T-cell (primary cell): ENCODE data around the gene RAB3D. TPM values are rescaled to one million over a fixed set of nuclear protein-coding genes. Genes with fewer than 3 reads are reported as not detected.
"Not testable (repeated sequence)": the region's sequence is repeated elsewhere in the genome, so short reads cannot be mapped to it uniquely, and the experiment has no call there.

Experiments used
- ATAC-seq, 4 experiments: fragments of 200-7000 bp in 3 of 4; fragments of 150-1000 bp in 1 of 4; cut with Tn5 transposase; replicated peaks in 1 of 4; 1 replicate in 3 of 4; 2 replicates in 1 of 4; pipeline ENCODE4 v1.10.0; 2021; ENCODE audit warnings: moderate library complexity in 3 of 4, mild to moderate bottlenecking in 2 of 4, moderate number of reproducible peaks in 1 of 4
- CTCF ChIA-PET, 2 donors: fragments of 300-600 bp; sonication (Branson Sonifier 250); formaldehyde crosslinking; loops; one replicate each; lab custom pipeline; 2022; ENCODE audit warnings: antibody characterized with exemption in 2 of 2; lab: Charles Lee
- POLR2A ChIA-PET, 2 donors: fragments of 300-600 bp; sonication (Branson Sonifier 250); formaldehyde crosslinking; loops; one replicate each; lab custom pipeline; 2022; ENCODE audit warnings: antibody characterized with exemption in 2 of 2; lab: Charles Lee
- DNase-seq, 35 experiments: peaks; one replicate each; pipeline versions ENCODE4 v3.0.0 to v3.0.0-alpha.2; 2013 to 2023
- H3K27ac ChIP-seq: one replicate; pipeline ENCODE4 v1.5.1; 2013; ENCODE audit warnings: low read length
- H3K27me3 ChIP-seq, 2 experiments: replicated peaks in 1 of 2; 1 replicate in 1 of 2; 2 replicates in 1 of 2; pipeline versions ENCODE4 v1.6.1 to v1.7.0; 2013; ENCODE audit warnings: low read length in 1 of 2, mixed read lengths in 1 of 2; ENCODE audit not compliant: control insufficient read depth in 2 of 2, insufficient read depth in 2 of 2; ENCODE audit errors: extremely low read depth in 1 of 2
- H3K36me3 ChIP-seq, 2 donors: 1 replicate in 1 of 2; 2 replicates in 1 of 2; pipeline versions ENCODE4 v1.6.1 to v1.7.0; 2013; ENCODE audit warnings: low read length in 1 of 2; ENCODE audit not compliant: control insufficient read depth in 2 of 2, insufficient read depth in 1 of 2; ENCODE audit errors: extremely low read depth in 1 of 2
- H3K4me1 ChIP-seq, 2 experiments: 1 replicate in 1 of 2; 2 replicates in 1 of 2; pipeline versions ENCODE4 v1.6.1 to v1.7.0; 2013; ENCODE audit warnings: low read length in 2 of 2, mixed read lengths in 1 of 2; ENCODE audit not compliant: insufficient read depth in 2 of 2, control insufficient read depth in 1 of 2; ENCODE audit errors: extremely low read depth in 1 of 2
- H3K4me3 ChIP-seq, 2 donors: 1 replicate in 1 of 2; 2 replicates in 1 of 2; pipeline versions ENCODE4 v1.5.1 to v1.7.0; 2013; ENCODE audit warnings: mild to moderate bottlenecking in 2 of 2, low read length in 1 of 2, moderate library complexity in 1 of 2; ENCODE audit not compliant: control insufficient read depth in 1 of 2; ENCODE audit errors: extremely low read depth in 1 of 2
- H3K9me3 ChIP-seq: 2 replicates; pipeline ENCODE4 v1.7.0; 2013
- H3K27ac Mint-ChIP-seq, 2 donors: one replicate each; pipeline ENCODE4 v1.8.0; 2020 to 2021; ENCODE audit warnings: mild to moderate bottlenecking in 2 of 2, mixed read lengths in 2 of 2
- H3K27me3 Mint-ChIP-seq, 2 donors: one replicate each; pipeline ENCODE4 v1.8.0; 2021 to 2022; ENCODE audit warnings: mixed read lengths in 2 of 2
- H3K36me3 Mint-ChIP-seq: one replicate; pipeline ENCODE4 v1.8.0; 2021; ENCODE audit warnings: mixed read lengths
- H3K4me1 Mint-ChIP-seq, 3 donors: one replicate each; pipeline ENCODE4 v1.8.0; 2020 to 2022; ENCODE audit warnings: mixed read lengths in 3 of 3, mild to moderate bottlenecking in 1 of 3
- H3K4me3 Mint-ChIP-seq, 3 donors: one replicate each; pipeline ENCODE4 v1.8.0; 2020 to 2022; ENCODE audit warnings: mild to moderate bottlenecking in 3 of 3, mixed read lengths in 3 of 3, moderate library complexity in 3 of 3
- H3K9me3 Mint-ChIP-seq, 3 donors: one replicate each; pipeline ENCODE4 v1.8.0; 2020 to 2022; ENCODE audit warnings: mixed read lengths in 3 of 3
- whole genome bisulfite sequencing: methylation state at CpG from one replicate; pipeline ENCODE4 v1.1.5; 2013; ENCODE audit warnings: missing lambda C conversion rate; ENCODE audit not compliant: insufficient coverage; 5-methylcytosine and 5-hydroxymethylcytosine counted together
- total RNA-seq, 35 experiments: library from RNA in 6 of 35; stranded (reverse) in 6 of 35; fragments of 120-200 nt in 1 of 35; gene quantifications; one replicate each; pipeline versions ENCODE4 v1.2.1 to v1.2.4 and lab custom pipeline; 2013 to 2026

Gene RAB3D
- total RNA-seq, 5 donors from 2014 or later (not counting 1 experiment from before 2014, with no cell fraction given): 4.7 to 9.5 (median 8.8) TPM

DNA sequence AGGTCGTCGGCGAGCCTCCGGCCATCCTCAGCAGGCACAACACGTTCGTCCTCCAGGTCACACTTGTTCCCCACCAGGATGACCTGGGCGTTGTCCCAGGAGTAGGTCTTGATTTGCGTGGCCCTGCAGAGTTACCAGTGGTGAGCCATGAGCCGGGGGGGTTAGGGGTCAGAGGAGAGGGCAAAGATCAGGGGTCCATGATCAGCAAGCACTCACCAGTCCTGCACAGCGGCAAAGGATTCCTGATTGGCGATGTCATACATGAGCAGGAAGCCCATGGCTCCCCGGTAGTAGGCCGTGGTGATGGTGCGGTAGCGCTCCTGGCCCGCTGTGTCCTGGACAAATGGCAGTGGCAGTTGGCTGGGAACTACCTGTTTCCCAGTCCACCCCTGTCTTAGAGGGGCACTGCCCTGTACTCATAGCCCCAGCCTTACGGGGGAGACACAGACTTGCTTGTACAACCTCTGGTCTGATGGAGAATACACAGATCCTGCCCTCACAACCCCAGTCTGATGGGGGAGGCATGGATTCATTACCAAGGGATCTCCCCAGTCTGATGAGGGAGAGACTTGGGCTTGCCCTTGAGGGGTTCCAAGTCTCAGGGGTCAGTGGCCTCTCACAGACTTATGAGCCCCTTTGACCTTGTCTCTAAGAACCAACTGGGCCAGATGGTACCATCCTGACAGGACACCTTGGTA lies 3.9 kb downstream of the RAB3D start:
- no peak overlapping the region for H3K27ac Mint-ChIP-seq
- Histone ChIP-seq H3K36me3 (peaks cover 0 to 16% of the 10 kb centered on the region in 2 donors), H3K27me3 (peaks cover 0 to 3% of the 10 kb centered on the region in 2 experiments), H3K4me1 (peaks cover 0 to 33% of the 10 kb centered on the region in 2 experiments), H3K27ac (no peak overlapping the region), H3K9me3 (no peaks in the 10 kb centered on the region), H3K4me3 (no peak overlapping the region)
- POLR2A ChIA-PET: no interaction called here
- ATAC-seq (no peak), DNase-seq (no peak)
- peaks cover 11 to 26% (median 25%) of the 10 kb centered on the region in 3 donors for H3K4me1 Mint-ChIP-seq
- CTCF ChIA-PET: no interaction called here
- H3K36me3 Mint-ChIP-seq: peaks cover 29% of the 10 kb centered on the region
- H3K27me3 Mint-ChIP-seq: no peaks in the 10 kb centered on the region
- no peak overlapping the region for H3K4me3 Mint-ChIP-seq
- no peaks in the 10 kb centered on the region for H3K9me3 Mint-ChIP-seq
- WGBS: 94% methylated on average over 15 of the region's 17 CpGs

DNA sequence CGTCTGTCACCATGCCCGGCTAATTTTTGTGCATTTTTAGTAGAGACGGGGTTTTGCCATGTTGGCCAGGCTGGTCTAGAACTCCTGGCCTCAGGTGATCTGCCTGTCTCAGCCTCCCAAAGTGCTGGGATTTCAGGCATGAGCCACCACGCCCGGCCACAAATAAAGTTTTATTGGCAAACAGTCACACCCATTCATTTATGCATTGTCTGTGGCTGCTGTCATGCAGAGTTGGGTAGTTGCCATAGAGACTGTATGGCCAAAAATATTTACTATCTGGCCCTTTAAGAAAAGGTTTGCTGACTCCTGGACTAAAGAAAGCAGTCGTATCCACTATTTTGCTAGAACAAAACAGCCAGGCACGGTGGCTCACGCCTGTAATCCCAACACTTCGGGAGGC lies 5.6 kb downstream of the RAB3D start:
- H3K9me3 Mint-ChIP-seq, H3K4me3 Mint-ChIP-seq, POLR2A ChIA-PET, H3K27me3 Mint-ChIP-seq, H3K4me3 ChIP-seq, ATAC-seq, DNase-seq, CTCF ChIA-PET, H3K27ac Mint-ChIP-seq, H3K9me3 ChIP-seq, H3K27ac ChIP-seq, H3K27me3 ChIP-seq: not testable (repeated sequence)
- Histone ChIP-seq H3K4me1 (peaks cover 0 to 20% of the 10 kb centered on the region in 2 experiments), H3K36me3 (peaks cover 0 to 18% of the 10 kb centered on the region in 2 donors)
- H3K36me3 Mint-ChIP-seq: peaks cover 35% of the 10 kb centered on the region
- WGBS: 90% methylated on average over 7 of the region's 9 CpGs
- H3K4me1 Mint-ChIP-seq: peaks cover 5 to 17% (median 17%) of the 10 kb centered on the region in 3 donors

DNA sequence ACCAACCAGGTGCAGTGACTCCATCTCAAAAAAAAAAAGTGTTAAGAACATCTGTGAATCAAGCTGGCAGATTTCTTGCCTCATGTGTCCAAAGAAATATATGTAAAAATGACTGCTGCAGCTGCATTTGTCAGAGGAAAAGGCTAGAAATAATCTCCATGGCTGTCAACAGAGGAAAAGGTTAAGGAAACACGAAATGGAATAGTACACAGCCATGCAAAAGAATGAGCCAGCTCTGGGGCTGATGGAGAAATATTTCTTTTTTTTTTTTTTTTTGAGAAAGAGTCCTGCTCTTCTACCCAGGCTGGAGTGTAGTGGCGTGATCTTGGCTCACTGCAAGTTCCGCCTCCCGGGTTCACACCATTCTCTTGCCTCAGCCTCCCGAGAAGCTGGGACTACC lies 6.6 kb downstream of the RAB3D start:
- ChIA-PET POLR2A (interaction anchor here in 1 of 2 donors (0.6 kb wide), 1 partner anchor 78 kb away, joined by 3 read pairs; no protein-coding TSS in a partner anchor), CTCF (interaction anchor here in 1 of 2 donors (0.7 kb wide), 2 partner anchors 8 to 41 kb away, joined by 3 to 4 read pairs; partner anchors contain the start of gene SWSAP1)
- H3K27me3 ChIP-seq: no peaks in the 10 kb centered on the region
- Mint-ChIP-seq H3K4me3 (no peak overlapping the region), H3K27ac (no peak overlapping the region), H3K27me3 (no peaks in the 10 kb centered on the region), H3K36me3 (peaks cover 35% of the 10 kb centered on the region), H3K4me1 (peaks cover 0 to 9% (median 9%) of the 10 kb centered on the region in 3 donors), H3K9me3 (no peaks in the 10 kb centered on the region)
- no peak overlapping the region for H3K4me3 ChIP-seq
- no peak overlapping the region for H3K27ac ChIP-seq
- no peak for ATAC-seq
- H3K9me3 ChIP-seq: no peaks in the 10 kb centered on the region
- H3K4me1 ChIP-seq: peaks cover 0 to 9% of the 10 kb centered on the region in 2 experiments
- peaks cover 0 to 18% of the 10 kb centered on the region in 2 donors for H3K36me3 ChIP-seq
- no peak for DNase-seq
- 100% methylated on average over 1 of the region's 5 CpGs for WGBS

DNA sequence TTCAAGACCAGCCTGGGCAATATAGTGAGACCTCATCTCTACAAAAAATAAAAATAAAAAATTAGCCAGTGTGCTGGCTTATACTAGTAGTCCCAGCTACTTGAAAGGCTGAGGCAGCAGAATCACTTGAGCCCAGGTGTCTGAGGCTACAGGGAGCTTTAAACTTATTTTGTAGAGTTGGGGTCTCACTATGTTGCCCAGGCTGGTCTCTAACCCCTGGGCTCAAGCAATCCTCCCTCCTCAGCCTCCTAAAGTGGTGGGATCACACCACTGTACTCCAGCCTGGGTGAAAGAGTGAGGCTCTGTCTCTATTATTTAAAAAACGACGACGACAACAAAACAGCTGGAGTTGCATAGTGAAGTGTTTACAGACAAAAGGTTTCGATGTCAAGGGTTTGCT lies 8.0 kb downstream of the RAB3D start:
- H3K27ac ChIP-seq: no peak overlapping the region
- Mint-ChIP-seq H3K9me3 (no peaks in the 10 kb centered on the region), H3K27me3 (no peaks in the 10 kb centered on the region), H3K4me1 (no peaks in the 10 kb centered on the region), H3K36me3 (peaks cover 38% of the 10 kb centered on the region), H3K27ac (no peak overlapping the region), H3K4me3 (no peak overlapping the region)
- WGBS: 100% methylated on average over 3 of the region's 4 CpGs
- peaks cover 3 to 18% of the 10 kb centered on the region in 2 donors for H3K36me3 ChIP-seq
- CTCF ChIA-PET: no interaction called here
- no peaks in the 10 kb centered on the region for H3K27me3 ChIP-seq
- no peak overlapping the region for H3K4me3 ChIP-seq
- POLR2A ChIA-PET: no interaction called here
- ATAC-seq (no peak), DNase-seq (no peak)
- H3K4me1 ChIP-seq: no peaks in the 10 kb centered on the region
- H3K9me3 ChIP-seq: no peaks in the 10 kb centered on the region

DNA sequence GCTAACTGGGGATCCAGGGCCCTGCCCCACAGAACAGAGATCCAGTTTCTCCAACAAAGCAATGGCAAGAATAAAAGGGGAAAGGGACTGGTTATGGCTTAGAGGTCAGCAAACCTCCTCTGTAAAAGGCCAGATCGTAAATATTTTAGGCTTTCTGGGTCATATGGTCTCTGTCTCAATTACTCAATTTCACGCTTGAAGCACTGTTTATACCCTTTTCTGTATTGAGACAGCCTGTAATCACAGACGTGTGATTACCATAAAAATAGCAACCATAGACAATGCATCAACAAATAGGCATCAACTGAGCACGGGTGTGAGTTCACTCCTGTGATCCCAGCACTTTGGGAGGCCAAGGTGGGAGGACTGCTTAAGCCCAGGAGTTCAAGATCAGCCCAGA lies 9.3 kb downstream of the RAB3D start:
- WGBS: 100% methylated on average over 2 of the region's 4 CpGs
- Histone ChIP-seq H3K27me3 (no peaks in the 10 kb centered on the region), H3K36me3 (peaks cover 4 to 11% of the 10 kb centered on the region in 2 donors), H3K4me1 (no peaks in the 10 kb centered on the region), H3K9me3 (no peaks in the 10 kb centered on the region), H3K27ac (no peak overlapping the region), H3K4me3 (no peak overlapping the region)
- no peak overlapping the region for H3K27ac Mint-ChIP-seq
- H3K9me3 Mint-ChIP-seq: no peaks in the 10 kb centered on the region
- ChIA-PET POLR2A (no interaction called here), CTCF (no interaction called here)
- no peak for ATAC-seq
- H3K4me3 Mint-ChIP-seq: no peak overlapping the region
- no peaks in the 10 kb centered on the region for H3K27me3 Mint-ChIP-seq
- peaks cover 25% of the 10 kb centered on the region for H3K36me3 Mint-ChIP-seq
- no peak for DNase-seq
- H3K4me1 Mint-ChIP-seq: no peaks in the 10 kb centered on the region

DNA sequence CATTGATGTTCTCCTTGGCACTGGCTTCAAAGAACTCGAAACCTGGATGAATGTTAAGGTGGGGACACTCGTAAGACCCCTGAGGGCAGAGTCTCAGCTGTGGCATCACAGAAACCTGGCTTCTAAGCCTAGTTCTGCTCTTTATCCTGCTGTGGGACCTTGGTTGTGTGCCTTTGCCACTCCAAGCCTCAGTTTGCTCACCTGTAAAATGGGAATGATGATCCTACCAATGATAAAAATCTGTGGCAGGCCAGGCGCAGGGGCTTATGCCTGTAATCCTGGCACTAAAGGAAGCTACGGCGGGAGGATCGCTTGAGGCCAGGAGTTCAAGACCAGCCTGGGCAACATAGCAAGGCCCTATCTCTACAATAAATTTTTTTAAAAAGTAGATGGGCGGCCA lies 13.9 kb downstream of the RAB3D start:
- Mint-ChIP-seq H3K27ac (no peak overlapping the region), H3K36me3 (peaks cover 20% of the 10 kb centered on the region), H3K27me3 (peaks cover 0 to 7% of the 10 kb centered on the region in 2 donors), H3K4me1 (peaks cover 13 to 19% (median 18%) of the 10 kb centered on the region in 3 donors), H3K4me3 (no peak overlapping the region), H3K9me3 (no peaks in the 10 kb centered on the region)
- Histone ChIP-seq H3K9me3 (no peaks in the 10 kb centered on the region), H3K27me3 (peaks cover 0 to 6% of the 10 kb centered on the region in 2 experiments), H3K4me1 (peaks cover 2 to 12% of the 10 kb centered on the region in 2 experiments), H3K36me3 (peaks cover 4% of the 10 kb centered on the region in 2 donors), H3K4me3 (no peak overlapping the region), H3K27ac (no peak overlapping the region)
- ATAC-seq (no peak), DNase-seq (no peak)
- 61% methylated on average over 2 of the region's 7 CpGs for WGBS
- POLR2A ChIA-PET: no interaction called here
- CTCF ChIA-PET: interaction anchor here in 1 of 2 donors (0.6 kb wide), 1 partner anchor 76 kb away, joined by 3 read pairs; no protein-coding TSS in a partner anchor
